Retina (tissue), 1 donor: Measurements from ENCODE around the gene ZNF341.

Experiments used
- DNase-seq: peaks from one replicate; pipeline ENCODE4 v3.0.0-alpha.2; 2016

The ZNF341 gene

DNA sequence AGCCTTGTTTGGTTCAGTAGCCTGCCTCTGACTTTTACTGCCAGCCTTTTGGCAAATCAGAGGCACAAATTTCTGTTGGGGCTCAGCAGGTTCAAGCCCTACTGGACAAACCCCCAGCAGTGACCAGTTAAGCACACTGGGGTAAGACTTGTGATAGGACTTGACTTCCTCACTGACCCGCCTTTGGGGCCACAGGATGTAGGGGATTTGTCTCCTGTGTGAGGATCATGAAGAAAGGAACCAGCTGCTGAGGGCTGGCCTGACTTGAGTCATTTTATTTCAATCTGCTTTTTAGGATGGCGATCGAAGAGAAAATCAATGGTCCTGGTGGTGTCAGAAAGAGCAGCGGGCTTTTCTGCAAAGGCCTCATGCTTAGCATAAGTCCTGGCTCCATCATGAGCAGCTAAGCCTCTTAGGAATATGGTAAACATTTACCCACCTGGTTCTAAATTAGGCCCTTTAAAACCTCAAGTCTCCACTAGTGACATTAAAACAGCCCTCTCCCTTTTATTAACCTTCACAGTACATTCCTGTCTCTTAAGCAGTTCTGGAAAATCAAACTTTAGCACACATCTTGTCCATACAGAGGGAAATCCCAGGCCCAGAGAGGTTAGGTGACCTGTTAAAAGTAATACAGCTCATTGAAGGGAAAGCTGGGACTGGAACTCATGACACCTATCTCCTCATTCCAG, 96.0 kb downstream of the ZNF341 start:
- no peak for DNase-seq

DNA sequence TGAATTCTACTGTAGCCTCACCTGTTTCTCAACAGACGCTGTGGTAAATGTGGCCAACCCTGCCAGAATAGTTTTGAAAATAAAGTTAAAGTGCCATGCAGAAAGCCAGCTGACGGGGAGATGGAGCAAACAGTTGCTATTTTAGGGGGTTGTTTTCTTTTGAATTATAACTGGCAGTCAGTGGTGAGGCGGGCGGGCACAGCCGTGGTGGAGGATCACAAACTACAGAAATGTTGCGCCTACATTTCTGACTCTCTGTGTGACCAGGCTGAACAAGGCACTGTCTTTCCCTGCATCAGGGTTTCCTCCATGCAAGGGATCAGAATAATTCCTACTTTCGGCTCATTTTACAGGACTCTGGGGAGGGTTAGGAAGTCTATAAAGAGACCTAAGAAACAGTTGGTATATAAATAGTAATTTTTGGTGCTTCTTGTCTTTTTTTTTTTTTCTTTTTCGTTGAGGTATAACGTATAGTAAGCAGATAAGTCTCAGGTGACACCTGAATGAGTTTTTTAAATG, 96.6 kb downstream of the ZNF341 start:
- no peak for DNase-seq

DNA sequence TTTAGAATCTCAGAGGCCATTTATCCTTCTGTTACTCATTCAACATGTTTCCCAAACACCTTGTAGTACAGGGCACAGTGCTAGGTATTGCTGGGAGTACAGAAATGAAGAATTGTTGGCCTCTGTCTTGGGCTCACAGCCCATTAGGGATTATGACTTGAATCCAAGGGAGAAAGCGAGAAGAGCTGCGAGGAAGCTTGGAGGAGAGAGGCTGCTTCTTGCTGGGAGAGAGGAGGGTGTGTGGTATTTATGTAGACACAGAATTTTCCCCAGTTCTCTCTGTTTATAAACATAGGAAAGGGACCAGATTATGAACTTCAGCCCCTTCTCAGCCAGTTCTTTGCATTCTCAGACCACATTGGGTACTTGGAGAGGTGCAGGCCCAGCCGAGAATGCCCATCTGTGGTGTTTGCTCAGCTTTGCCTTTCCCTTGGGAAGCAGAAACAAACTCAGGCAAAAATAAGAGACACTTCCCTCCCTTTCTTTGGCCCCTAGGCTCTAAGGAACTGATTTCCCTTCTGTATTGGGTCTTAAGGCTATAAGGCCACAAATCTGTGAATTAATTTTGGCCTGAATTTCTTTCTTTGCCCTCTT, 97.3 kb downstream of the ZNF341 start:
- DNase-seq = no peak

DNA sequence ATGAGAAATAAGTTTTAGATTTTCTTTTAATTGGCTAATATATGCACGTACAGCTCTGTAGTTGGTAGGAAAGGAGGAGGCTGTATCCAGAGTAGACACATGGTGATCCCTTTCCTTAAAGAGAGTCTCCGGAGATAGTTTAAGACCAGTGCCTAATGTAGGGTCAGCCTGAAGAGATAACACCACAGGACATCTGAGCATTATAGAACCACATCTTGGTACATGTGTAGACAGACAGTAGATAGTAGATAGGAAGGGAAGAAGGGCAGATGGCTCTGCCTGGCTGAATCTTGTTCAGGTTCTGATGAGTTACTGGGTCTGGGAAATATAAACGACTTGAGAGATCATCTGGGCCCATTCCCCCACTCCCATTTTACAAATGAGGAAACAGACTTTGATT, 97.8 kb downstream of the ZNF341 start:
- no peak for DNase-seq

DNA sequence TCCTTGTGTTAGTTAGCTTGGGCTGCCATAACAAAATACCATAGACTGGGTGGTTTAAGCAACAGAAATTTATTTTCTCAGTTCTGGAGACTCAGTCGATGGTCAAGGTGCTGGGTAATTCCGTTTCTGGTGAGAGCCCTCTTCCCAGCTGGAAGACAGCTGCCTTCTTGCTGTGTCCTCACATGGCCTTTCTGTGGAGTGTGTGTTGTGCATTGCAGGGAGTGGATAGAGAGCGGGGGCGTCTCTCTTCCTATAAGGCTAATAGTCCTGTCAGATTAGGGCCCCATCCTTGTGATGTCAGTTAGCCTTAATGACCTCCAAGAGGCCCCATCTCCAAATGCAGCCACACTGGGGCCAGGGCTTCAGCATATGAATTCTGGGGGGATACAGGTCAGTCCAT, 98.6 kb downstream of the ZNF341 start:
- no peak for DNase-seq

DNA sequence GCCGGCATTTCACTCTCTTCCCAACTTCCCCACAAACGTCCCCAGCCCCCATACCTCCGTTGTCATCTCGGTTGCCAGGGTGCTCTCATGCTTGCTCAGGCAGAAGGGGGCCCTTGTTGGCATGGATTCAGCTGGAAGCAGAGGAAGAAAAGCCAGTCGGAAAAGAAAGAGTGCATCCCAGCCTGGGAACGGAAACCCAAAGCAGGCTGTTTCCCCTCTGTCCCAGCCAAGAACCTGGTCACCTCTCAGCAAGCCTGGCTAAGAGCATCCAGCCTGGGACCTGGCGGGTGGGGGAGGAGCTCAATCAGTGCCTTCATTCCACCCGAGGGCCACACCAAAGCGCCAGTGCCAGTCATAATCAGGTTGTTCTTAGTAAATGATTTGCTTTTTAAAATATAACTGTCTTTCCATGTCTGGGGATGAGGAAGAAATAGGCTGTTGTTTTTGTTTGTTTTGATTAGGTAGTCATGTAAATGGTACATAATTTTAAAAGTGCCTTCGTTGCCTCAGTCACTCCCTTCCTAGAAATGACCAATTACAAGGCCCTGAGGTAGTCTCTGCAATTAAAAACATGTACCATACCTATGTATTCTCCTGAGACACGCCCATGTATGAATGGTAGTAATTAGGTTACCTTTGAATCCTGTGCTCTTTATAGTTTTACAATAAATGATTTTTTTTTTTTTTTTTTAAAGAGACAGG, 100.5 kb downstream of the ZNF341 start:
- DNase-seq = peak; percentile 70

DNA sequence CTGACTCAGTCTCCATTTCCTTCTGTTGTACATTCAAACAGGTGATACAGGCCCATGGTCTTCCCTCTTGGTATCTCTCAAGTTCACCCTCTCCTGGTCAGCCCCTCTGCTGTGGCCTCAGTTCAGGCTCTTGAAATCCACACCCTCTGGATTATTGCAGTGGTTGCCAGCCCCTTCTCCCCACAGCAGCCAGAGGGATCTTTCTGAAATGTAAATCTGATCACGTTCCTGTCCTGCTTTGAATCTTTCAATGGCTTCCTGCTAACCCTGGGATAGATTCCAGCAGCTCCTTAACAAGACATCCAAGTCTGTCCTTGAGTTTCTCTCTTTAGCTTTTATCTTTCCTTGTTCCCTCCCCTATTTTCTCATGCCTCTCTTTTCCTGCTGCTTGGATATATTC, 101.5 kb downstream of the ZNF341 start:
- no peak for DNase-seq

DNA sequence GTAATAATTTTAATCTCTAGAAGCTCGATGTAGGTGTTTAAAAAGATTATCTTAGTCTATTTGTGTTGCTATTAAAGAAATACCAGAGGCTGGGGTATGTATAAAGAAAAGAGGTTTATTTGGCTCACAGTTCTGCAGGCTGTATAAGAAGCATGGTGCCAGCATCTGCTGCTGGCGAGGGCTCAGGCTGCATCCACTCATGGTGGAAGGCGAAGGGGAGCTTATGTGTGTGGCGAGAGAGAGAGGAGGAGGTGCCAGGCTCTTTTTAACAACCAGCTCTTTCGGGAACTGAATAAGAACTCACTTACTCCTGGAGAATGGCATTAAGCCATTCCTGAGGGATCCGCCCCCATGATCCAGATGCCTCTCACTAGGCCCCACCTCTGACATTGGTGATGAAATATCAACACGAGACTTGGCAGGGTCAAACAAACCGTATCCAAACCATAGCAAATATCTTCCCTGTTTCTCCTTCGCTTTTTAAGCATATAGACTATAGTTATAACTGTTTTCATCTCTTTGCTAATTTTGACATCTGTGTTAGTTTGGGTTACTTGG, 103.9 kb downstream of the ZNF341 start:
- no peak for DNase-seq

DNA sequence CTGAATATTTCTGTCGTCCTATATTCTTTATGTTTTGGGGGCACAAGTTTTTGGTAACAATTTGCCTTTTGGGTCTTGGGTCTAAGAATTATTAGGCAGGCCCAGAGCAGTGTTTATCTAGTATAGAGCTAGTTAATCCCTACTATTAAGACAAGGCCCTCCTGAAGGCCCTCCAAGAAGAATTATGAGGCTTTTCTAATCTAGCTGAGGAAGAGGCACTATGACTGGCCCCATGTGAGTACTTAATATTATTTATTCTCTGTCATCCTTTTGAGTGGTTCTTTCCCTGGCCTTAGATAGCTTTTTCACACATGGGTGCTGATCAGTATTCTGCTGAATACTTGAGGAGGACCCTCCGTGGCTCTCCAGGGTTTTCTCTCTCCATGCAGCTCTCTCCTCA, 104.5 kb downstream of the ZNF341 start:
- no peak for DNase-seq

DNA sequence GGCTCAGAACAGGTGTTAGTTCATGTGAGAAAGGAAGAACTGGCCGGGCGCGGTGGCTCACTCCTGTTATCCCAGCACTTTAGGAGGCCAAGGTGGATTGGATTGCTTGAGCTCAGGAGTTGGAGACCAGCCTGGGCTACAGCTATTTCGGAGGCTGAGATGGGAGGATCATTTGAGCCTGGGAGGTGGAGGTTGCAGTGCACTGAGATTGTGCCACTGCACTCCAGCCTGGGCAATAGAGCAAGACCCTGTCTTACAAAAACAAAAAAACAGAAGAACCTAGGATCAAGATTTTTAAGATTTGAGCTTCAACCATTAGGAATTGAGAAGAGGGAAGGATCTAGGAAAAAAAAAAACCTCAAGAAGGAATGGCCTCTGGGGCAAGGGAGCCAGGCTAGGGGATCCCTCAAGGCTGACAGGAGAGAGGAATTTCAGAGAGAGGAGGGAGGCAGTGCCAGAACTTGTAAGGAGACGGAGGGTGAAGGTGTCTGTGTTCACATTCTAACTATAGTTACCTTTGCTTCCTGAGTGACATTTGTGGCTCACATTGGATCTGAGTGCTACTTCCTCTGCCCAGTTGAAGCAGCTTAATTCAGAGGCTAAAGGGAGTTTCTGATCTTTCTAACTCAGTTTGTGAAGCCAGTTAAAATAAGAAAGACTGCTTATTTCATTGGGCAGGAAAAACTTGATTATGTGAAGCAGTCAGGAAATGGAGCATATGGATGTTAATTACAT, 105.5 kb downstream of the ZNF341 start:
- DNase-seq = no peak

DNA sequence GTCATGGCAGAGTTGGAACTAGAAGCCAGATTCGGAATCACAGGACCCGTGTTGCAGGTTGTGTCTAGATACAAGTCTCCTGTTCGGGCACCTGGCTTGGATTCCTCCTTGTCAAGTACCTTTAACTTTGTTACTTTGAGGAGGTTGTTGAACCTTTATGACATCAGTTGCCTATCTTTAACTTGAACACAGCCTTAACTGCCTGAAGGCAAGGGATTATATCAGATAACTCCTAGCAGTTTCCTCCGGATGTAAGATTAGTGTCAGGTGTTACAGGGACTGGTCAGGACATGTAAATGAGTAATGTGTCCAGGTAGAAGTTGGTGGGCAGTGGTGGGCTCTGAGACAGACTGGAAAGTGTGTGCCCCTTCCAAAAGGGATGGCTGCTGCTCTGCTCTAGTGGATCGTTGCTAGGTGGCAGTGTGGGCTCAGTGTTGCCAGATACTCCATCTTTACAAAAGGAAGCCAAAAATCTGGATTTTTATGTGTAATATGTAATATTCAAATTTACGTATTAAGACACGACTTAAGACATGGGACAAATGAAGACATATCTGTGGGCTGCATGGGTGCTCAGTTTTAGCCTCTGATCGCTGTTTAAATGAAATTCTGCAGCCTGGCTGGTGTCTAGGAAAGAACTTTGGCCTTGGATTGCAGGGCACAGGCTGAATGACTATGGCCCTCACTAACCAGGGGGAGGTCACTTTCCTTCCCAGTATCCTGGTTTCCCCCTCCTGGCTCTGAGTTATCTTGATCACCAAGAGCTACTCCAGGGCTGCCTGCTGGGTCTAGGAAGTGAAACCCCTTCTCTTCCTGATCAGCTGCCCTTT, 106.5 kb downstream of the ZNF341 start:
- no peak for DNase-seq

DNA sequence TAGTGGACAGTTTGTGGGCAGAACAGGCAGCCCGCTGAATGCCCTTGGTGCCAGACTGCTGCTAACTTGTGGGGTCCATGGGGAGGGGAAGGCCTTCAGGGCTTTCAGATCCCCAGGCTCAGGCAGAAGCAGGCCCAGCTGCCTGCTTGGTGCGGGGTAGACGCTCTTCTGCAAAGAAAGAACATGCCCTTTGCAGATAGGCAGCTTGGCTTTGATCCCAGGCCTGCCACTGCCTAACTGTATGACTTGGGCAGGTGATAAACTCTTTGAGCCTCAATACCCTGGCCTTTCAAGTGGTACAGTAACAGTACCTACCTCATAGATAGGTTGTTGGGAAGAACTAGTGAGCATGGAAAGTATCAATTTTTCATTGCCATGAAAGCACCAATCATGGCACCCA, 107.8 kb downstream of the ZNF341 start:
- no peak for DNase-seq

DNA sequence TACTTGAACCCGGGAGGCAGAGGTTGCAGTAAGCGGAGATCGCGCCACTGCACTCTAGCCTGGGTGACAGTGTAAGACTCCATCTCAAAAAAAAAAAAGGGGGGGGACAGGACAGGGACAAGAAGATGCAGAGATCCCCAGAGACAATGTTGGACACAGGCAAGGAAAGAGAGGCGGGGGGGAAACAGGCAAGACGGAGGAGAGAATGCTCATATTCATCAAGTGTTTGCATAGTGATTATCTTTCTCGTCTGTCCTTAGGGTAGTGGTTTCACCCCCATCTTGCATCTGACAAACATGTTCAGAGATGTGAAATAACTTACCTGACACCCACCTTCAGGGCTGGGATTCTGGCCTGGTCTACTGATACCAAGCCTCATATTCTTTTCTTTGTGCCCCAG, 108.4 kb downstream of the ZNF341 start:
- no peak for DNase-seq

DNA sequence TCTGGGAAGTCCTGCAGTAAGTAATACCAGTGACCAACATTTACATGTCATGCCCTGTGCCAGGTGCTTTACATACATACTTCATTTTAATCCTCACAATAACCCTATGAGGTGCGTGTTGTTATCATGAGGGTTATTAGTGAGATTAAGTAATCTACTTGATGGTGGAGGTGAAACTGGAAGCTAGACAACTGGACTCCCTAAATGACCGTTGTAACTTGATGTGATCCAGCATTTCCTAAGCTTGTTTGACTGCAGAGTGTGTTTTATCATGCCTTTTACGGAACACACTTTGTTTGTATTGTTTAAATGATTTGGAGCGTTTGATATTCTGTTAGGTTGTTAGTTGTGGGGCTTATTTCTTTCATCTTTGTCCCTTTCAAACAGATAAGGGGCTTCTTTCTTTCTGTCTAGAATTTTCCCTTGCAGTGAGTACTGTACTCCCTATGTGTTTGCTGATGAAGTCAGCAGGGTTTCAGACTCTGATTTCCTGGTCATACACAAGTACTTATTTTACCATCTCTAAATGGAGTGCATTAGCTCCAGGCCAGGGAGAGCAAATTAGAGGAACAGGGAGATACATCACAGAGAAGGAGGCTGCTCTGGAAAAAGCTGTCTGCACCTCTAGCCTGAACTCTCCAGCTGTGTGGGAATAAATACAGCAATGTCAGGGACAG, 109.1 kb downstream of the ZNF341 start:
- DNase-seq = no peak

DNA sequence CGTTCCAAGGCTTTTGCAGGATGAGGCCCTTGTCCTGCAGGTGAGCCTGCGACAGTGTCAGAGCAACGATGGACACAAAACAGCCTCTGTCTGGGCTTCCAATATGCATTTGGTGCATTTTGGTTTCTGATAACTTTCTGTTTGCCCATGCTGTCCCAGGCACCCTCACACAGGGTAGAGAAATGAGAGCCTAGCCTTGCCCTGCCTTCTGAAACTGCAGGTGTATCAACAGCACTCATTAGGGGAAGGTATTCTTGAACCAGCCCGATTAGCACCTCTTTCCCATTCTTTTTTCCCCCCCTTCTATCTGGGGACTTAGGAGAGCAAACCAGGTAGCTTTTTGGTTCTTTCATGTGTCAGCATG, 109.6 kb downstream of the ZNF341 start:
- no peak for DNase-seq
